Adrenal gland (tissue), 12 donors: ENCODE measurements around the gene KAZN. TPM values are rescaled to one million over a fixed set of nuclear protein-coding genes. Genes with fewer than 3 reads are reported as not detected.

ENCODE experiments used
- DNase-seq, 7 donors: peaks; one replicate each; pipeline ENCODE4 v3.0.0-alpha.2; 2019 to 2020
- H3K27ac ChIP-seq, 5 donors: fragments of 200-600 bp; sonication (generic) in 4 of 5; 1 replicate in 3 of 5; 2 replicates in 2 of 5; pipeline versions ENCODE4 v1.5.1 to v1.8.0; 2016 to 2020; ENCODE audit warnings: mild to moderate bottlenecking in 1 of 5
- H3K27me3 ChIP-seq: fragments of 200-600 bp; 2 replicates; pipeline ENCODE4 v1.8.0; 2021
- H3K36me3 ChIP-seq, 2 donors: fragments of 200-600 bp; replicated peaks in 1 of 2; 1 replicate in 1 of 2; 2 replicates in 1 of 2; pipeline versions ENCODE4 v1.5.1 to v1.8.0; 2018 to 2022
- H3K4me1 ChIP-seq, 2 donors: fragments of 200-600 bp; replicated peaks in 1 of 2; 1 replicate in 1 of 2; 2 replicates in 1 of 2; pipeline versions ENCODE4 v1.5.1 to v1.8.0; 2018 to 2021
- H3K4me3 ChIP-seq, 4 donors: fragments of 200-600 bp; sonication (generic) in 3 of 4; one replicate each; pipeline ENCODE4 v1.5.1; 2016 to 2018
- H3K9me3 ChIP-seq, 3 donors: fragments of 200-600 bp; sonication (generic) in 1 of 3; replicated peaks in 1 of 3; 1 replicate in 2 of 3; 2 replicates in 1 of 3; pipeline versions ENCODE4 v1.5.1 to v1.8.0; 2016 to 2021
- CTCF ChIP-seq, 6 experiments: fragments of 450-650 bp in 4 of 6; fragments of 200-600 bp in 2 of 6; sonication (generic) in 1 of 6; IDR thresholded peaks; 1 replicate in 5 of 6; 2 replicates in 1 of 6; pipeline versions ENCODE4 v1.5.1 to v1.8.0; 2016 to 2021; ENCODE audit warnings: antibody characterized with exemption in 6 of 6, mild to moderate bottlenecking in 2 of 6, moderate library complexity in 1 of 6
- POLR2A ChIP-seq, 2 donors: fragments of 450-650 bp; IDR thresholded peaks; one replicate each; pipeline ENCODE4 v1.6.1; 2017; ENCODE audit warnings: antibody characterized with exemption in 2 of 2, mild to moderate bottlenecking in 2 of 2, moderate library complexity in 1 of 2
- WGBS, 4 donors: extraction: QIAGEN DNeasy Blood & Tissue Kit in 2 of 4; methylation state at CpG; one replicate each; pipeline versions ENCODE4 v1.1.5 to v1.1.7; 2013 to 2017; 5-methylcytosine and 5-hydroxymethylcytosine counted together
- intact Hi-C, 2 donors: fragments of 100-400 bp; cut with DNase I; formaldehyde crosslinking; loops; one replicate each; pipeline versions ENCODE4 v1.14.1 to v1.15.0; 2022 to 2023
- polyA plus RNA-seq, 3 donors: library from polyadenylated mRNA; stranded (reverse); fragments of 200-250 nt in 2 of 3; fragments of 350-450 nt in 1 of 3; fragmentation: Illumina TruSeq in 1 of 3; extraction: RNeasy Lipid Tissue Mini Kit (QIAGEN cat#74804) in 1 of 3; gene quantifications; one replicate each; pipeline ENCODE4 v1.2.3, GENCODE V29; 2013 to 2014
- total RNA-seq, 9 donors: library from RNA; depleted of rRNA in 4 of 9; stranded (reverse); fragments of >200 nt in 4 of 9; fragments of 120-200 nt in 1 of 9; fragmentation: NEBNext Ultra II Directional in 1 of 9; extraction: Animal tissue kit (Norgen Biotek cat#: 25700) in 1 of 9; gene quantifications; one replicate each; pipeline versions ENCODE4 v1.1.0 to v1.2.4, GENCODE V29; 2013 to 2023
- donor health status: healthy with polysubstance abuse.
- donor health status: Bipolar disorder and iron deficiency.
- donor health status: DM: yes; HTN: yes; CAD: no.
- donor health status: DM: no; HTN: no; CAD: no.
- donor health status: DM: no; HTN: no; CAD: no.
- donor health status: DM: yes; HTN: yes; CAD: no.

The KAZN gene
- total and polyA plus RNA-seq, 12 donors, result 5.9 to 63.4 (median 29.5) TPM

GRCh38 chr1:14648896-14649855 is 50.7 kb downstream of the KAZN start:
- DNase-seq, result no peak
- Histone ChIP-seq H3K9me3 (no peaks in the 10 kb centered on the region), H3K36me3 (no peaks in the 10 kb centered on the region), H3K4me1 (peaks cover 0 to 25% of the 10 kb centered on the region in 2 donors), H3K27ac (peak overlapping the region in 1 of 5 donors; percentile 65), H3K4me3 (no peak overlapping the region), H3K27me3 (no peaks in the 10 kb centered on the region)
- 48 to 61% (median 57%) methylated on average over 9 of the region's 9 CpGs for WGBS, 4 donors
- intact Hi-C loops, result no loop called here
- TF ChIP-seq POLR2A (IDR thresholded peaks at IDR 0.05) (no peak), CTCF (IDR thresholded peaks at IDR 0.05) (no peak)

- Histone ChIP-seq H3K27me3 (no peaks in the 10 kb centered on the region), H3K9me3 (no peaks in the 10 kb centered on the region), H3K36me3 (no peaks in the 10 kb centered on the region), H3K4me1 (peaks cover 0 to 25% of the 10 kb centered on the region in 2 donors), H3K4me3 (no peak overlapping the region), H3K27ac (no peak overlapping the region)
- no peak for TF ChIP-seq CTCF (IDR thresholded peaks at IDR 0.05)
- TF ChIP-seq POLR2A (IDR thresholded peaks at IDR 0.05), result no peak
- no peak for DNase-seq
- 77 to 96% (median 94%) methylated on average over 1 of the region's 1 CpG for WGBS, 4 donors
- intact Hi-C loops, result no loop called here
These were observed 51.5 kb downstream of the KAZN start for GRCh38 chr1:14649976-14650375.

DNA sequence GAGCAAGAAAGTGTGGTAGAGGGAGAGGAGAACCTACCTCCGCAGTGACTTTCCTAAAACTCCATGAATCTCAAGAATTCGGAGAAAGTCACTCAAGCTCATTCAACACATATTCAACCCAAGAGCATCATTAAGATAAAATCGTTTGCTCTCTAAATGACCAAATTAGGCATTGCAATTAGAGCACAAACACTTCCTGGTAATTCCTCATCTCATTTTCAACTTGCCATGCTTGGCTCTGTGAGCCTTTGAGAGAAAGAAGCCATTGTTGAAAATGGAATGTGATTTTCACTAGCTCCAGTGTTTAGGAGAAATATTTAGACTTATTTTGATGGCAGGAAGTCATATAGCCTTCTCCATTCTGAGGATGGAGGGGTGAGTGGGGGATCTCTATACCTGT is 52.5 kb downstream of the KAZN start:
- intact Hi-C loops, result no loop called here
- Histone ChIP-seq H3K4me3 (no peak overlapping the region), H3K9me3 (no peaks in the 10 kb centered on the region), H3K36me3 (no peaks in the 10 kb centered on the region), H3K27ac (no peak overlapping the region), H3K4me1 (peaks cover 0 to 25% of the 10 kb centered on the region in 2 donors), H3K27me3 (no peaks in the 10 kb centered on the region)
- no peak for TF ChIP-seq CTCF (IDR thresholded peaks at IDR 0.05)
- TF ChIP-seq POLR2A (IDR thresholded peaks at IDR 0.05), result no peak
- 66 to 77% (median 70%) methylated on average over 3 of the region's 3 CpGs for WGBS, 4 donors
- DNase-seq, result no peak

- Histone ChIP-seq H3K4me3 (no peak overlapping the region), H3K27me3 (no peaks in the 10 kb centered on the region), H3K36me3 (no peaks in the 10 kb centered on the region), H3K27ac (no peak overlapping the region), H3K9me3 (no peaks in the 10 kb centered on the region), H3K4me1 (peaks cover 0 to 20% of the 10 kb centered on the region in 2 donors)
- DNase-seq, result no peak
- intact Hi-C loops, result no loop called here
- 79 to 86% (median 83%) methylated on average over 3 of the region's 3 CpGs for WGBS, 4 donors
- TF ChIP-seq CTCF (IDR thresholded peaks at IDR 0.05) (no peak), POLR2A (IDR thresholded peaks at IDR 0.05) (no peak)
These were observed 54.4 kb downstream of the KAZN start for GRCh38 chr1:14652840-14653239.
